NB4 (cell line): Measurements from ENCODE around the gene RGL3.

Experiments
- MYC ChIP-seq: IDR thresholded peaks from 2 replicates; pipeline ENCODE4 v1.6.1; 2011; ENCODE audit warnings: low read depth, low read length
- POLR2A ChIP-seq: IDR thresholded peaks from 2 replicates; pipeline ENCODE4 v1.6.1; 2011; ENCODE audit warnings: mild to moderate bottlenecking; ENCODE audit not compliant: insufficient read length; ENCODE audit errors: extremely low read depth
- TF ChIP-seq, protein P1 (sequence below): IDR thresholded peaks from one replicate; pipeline ENCODE4 v1.5.1; 2012; ENCODE audit warnings: low read depth, low read length

DNA sequence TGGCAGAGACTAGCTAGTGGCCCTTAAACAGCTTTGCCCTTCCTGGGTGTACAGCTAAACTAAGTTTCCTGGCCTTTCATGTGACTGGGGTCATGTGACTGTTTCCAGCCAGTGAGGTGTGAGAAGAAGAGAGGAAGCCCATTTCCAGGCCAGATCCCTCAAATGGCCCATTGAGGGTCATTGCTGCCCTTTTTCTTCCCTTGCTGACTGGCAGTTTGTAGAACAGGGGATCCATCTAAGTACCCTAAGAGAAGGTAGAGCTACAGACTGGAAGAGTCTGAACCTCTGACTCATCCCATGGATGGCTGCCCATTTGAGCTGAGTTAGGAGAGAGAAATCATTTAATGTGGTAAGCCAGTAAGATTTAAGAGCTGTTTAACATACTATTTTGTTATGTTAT, 41.9 kb downstream of the RGL3 start:
- TF ChIP-seq, protein P1, sequence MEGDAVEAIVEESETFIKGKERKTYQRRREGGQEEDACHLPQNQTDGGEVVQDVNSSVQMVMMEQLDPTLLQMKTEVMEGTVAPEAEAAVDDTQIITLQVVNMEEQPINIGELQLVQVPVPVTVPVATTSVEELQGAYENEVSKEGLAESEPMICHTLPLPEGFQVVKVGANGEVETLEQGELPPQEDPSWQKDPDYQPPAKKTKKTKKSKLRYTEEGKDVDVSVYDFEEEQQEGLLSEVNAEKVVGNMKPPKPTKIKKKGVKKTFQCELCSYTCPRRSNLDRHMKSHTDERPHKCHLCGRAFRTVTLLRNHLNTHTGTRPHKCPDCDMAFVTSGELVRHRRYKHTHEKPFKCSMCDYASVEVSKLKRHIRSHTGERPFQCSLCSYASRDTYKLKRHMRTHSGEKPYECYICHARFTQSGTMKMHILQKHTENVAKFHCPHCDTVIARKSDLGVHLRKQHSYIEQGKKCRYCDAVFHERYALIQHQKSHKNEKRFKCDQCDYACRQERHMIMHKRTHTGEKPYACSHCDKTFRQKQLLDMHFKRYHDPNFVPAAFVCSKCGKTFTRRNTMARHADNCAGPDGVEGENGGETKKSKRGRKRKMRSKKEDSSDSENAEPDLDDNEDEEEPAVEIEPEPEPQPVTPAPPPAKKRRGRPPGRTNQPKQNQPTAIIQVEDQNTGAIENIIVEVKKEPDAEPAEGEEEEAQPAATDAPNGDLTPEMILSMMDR: no peak
- TF ChIP-seq POLR2A: no peak
- TF ChIP-seq MYC: no peak
